Endothelial cell (in vitro differentiated cells): ENCODE measurements around the gene VNN1. TPM values are rescaled to one million over a fixed set of nuclear protein-coding genes. Genes with fewer than 3 reads are reported as not detected.

Experiments used
- DNase-seq: peaks from one replicate; pipeline ENCODE4 v3.0.0; 2021; ENCODE audit warnings: low spot score
- H3K27ac Mint-ChIP-seq: one replicate; pipeline ENCODE4 v1.8.0; 2021; ENCODE audit warnings: mixed read lengths, inconsistent platforms; ENCODE audit not compliant: unreplicated experiment
- H3K27me3 Mint-ChIP-seq: one replicate; pipeline ENCODE4 v1.8.0; 2021; ENCODE audit warnings: mild to moderate bottlenecking, moderate library complexity, mixed read lengths, inconsistent platforms; ENCODE audit not compliant: unreplicated experiment
- H3K36me3 Mint-ChIP-seq: one replicate; pipeline ENCODE4 v1.8.0; 2021; ENCODE audit warnings: mild to moderate bottlenecking, low read depth, mixed read lengths, inconsistent platforms; ENCODE audit not compliant: unreplicated experiment
- H3K4me1 Mint-ChIP-seq: one replicate; pipeline ENCODE4 v1.8.0; 2021; ENCODE audit warnings: mild to moderate bottlenecking, mixed read lengths, inconsistent platforms; ENCODE audit not compliant: unreplicated experiment
- H3K4me3 Mint-ChIP-seq: one replicate; pipeline ENCODE4 v1.8.0; 2021; ENCODE audit warnings: mild to moderate bottlenecking, mixed read lengths, inconsistent platforms; ENCODE audit not compliant: unreplicated experiment
- H3K9me3 Mint-ChIP-seq: one replicate; pipeline ENCODE4 v1.8.0; 2021; ENCODE audit warnings: mixed read lengths, inconsistent platforms; ENCODE audit not compliant: unreplicated experiment
- total RNA-seq: library from RNA; stranded (reverse); fragmentation: NEBNext Ultra II Directional; extraction: Animal tissue kit (Norgen Biotek cat#: 25700); gene quantifications from one replicate; pipeline ENCODE4 v1.2.1, GENCODE V29; 2021; ENCODE audit not compliant: unreplicated experiment
- TF ChIP-seq, protein P1 (sequence below): fragments of 200-600 bp; sonication (generic); IDR thresholded peaks from one replicate; pipeline ENCODE4 v1.5.0; 2021; ENCODE audit warnings: antibody characterized with exemption; ENCODE audit not compliant: unreplicated experiment

Gene VNN1
- total RNA-seq, 1 donor from 2014 or later: 1.5 TPM

DNA sequence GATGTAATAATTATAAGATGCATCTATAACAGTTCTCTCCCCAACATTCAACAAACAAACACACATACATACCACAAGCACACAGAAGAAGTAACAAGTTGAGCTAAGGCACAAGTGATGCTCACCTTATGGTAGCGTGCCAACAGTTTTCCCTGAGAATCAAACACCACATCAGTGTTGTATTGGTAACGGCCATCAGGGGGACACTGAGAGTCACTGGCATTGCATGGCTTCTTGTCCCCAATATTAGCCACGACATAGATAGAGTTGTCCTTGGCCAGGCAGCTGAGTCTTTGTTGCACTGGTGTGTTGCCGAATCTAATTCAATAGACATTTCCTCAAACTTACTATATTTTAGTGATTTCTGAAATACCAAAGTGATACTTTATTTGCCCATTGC, 14.8 kb upstream of the VNN1 start:
- no peaks in the 10 kb centered on the region for H3K36me3 Mint-ChIP-seq
- H3K9me3 Mint-ChIP-seq: no peaks in the 10 kb centered on the region
- TF ChIP-seq, protein P1, sequence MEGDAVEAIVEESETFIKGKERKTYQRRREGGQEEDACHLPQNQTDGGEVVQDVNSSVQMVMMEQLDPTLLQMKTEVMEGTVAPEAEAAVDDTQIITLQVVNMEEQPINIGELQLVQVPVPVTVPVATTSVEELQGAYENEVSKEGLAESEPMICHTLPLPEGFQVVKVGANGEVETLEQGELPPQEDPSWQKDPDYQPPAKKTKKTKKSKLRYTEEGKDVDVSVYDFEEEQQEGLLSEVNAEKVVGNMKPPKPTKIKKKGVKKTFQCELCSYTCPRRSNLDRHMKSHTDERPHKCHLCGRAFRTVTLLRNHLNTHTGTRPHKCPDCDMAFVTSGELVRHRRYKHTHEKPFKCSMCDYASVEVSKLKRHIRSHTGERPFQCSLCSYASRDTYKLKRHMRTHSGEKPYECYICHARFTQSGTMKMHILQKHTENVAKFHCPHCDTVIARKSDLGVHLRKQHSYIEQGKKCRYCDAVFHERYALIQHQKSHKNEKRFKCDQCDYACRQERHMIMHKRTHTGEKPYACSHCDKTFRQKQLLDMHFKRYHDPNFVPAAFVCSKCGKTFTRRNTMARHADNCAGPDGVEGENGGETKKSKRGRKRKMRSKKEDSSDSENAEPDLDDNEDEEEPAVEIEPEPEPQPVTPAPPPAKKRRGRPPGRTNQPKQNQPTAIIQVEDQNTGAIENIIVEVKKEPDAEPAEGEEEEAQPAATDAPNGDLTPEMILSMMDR: peak; percentile 15
- peak; percentile 11 for DNase-seq
- H3K4me1 Mint-ChIP-seq: no peaks in the 10 kb centered on the region
- H3K4me3 Mint-ChIP-seq: no peak overlapping the region
- H3K27ac Mint-ChIP-seq: no peak overlapping the region
- H3K27me3 Mint-ChIP-seq: peaks cover 1% of the 10 kb centered on the region

DNA sequence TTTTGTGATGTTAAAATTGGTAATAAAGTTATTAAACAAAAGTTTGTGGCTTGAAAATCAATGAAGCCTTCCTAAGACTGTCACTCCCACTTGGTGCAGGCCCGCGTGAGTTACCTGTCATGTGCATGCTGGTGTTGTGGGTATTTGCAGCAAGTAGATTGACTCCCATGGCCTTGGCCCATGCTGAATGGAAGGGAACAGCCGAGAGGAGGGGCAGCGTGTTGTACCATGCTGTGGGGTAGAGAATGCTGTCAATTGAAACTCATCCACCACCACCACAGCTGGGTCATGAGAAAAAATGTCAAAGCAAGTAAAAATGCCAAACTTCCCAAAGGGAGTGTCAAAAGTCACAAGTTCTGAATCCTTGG, 12.7 kb upstream of the VNN1 start:
- Mint-ChIP-seq H3K36me3 (no peaks in the 10 kb centered on the region), H3K9me3 (no peaks in the 10 kb centered on the region), H3K27ac (no peak overlapping the region), H3K27me3 (no peaks in the 10 kb centered on the region), H3K4me1 (no peaks in the 10 kb centered on the region), H3K4me3 (no peak overlapping the region)
- DNase-seq: no peak
- TF ChIP-seq, protein P1: no peak

DNA sequence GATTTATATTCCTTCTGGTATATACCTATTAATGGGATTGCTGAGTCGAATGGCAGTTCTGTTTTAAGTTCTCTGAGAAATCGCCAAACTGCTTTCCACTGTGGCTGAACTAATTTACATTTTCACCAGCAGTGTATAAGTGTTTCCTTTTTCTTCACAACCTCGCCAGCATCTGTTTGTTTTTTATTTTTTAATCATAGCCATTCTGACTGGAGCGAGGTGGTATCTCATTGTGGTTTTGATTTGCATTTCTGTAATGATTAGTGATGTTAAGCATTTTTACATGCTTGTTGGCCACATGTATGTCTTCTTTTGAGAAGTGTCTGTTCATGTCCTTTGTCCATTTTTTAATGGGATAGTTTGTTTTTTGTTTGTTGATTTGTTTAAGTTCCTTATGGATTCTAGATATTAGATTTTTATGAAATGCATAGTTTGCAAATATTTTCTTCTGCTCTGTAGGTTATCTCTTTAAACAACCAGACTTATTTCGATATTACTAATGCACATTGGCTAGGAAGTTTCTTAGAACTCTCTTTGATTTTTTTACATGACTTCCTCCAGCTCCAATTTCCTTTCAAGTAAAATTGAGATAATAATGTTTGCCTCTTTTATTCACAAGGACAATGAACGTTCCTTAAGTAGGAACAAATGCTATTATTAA, 12.2 kb upstream of the VNN1 start:
- Mint-ChIP-seq H3K27me3 (no peaks in the 10 kb centered on the region), H3K4me3 (no peak overlapping the region), H3K9me3 (no peaks in the 10 kb centered on the region), H3K27ac (no peak overlapping the region), H3K36me3 (no peaks in the 10 kb centered on the region), H3K4me1 (no peaks in the 10 kb centered on the region)
- DNase-seq: no peak
- TF ChIP-seq, protein P1: no peak

DNA sequence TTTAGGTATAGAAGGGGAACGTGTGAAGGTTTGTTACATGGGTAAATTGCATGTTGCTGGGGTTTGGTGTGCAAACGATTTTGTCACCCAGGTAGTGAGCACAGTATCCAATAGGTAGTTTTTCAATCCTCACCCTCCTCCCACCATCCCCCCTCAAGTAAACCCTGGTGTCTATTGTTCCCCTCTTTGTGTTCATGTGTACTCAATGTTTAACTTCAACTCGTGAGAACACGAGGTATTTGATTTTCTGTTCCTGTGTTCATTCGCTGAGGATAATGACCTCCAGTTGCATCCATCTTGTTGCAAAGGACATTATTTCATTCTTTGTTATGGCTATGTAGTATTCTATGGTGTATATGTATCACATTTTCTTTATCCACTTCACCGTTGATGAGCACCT, 11.6 kb upstream of the VNN1 start:
- Mint-ChIP-seq H3K27me3 (no peaks in the 10 kb centered on the region), H3K36me3 (no peaks in the 10 kb centered on the region), H3K27ac (no peak overlapping the region), H3K4me3 (no peak overlapping the region), H3K9me3 (no peaks in the 10 kb centered on the region), H3K4me1 (peaks cover 2% of the 10 kb centered on the region)
- DNase-seq: no peak
- TF ChIP-seq, protein P1: no peak

DNA sequence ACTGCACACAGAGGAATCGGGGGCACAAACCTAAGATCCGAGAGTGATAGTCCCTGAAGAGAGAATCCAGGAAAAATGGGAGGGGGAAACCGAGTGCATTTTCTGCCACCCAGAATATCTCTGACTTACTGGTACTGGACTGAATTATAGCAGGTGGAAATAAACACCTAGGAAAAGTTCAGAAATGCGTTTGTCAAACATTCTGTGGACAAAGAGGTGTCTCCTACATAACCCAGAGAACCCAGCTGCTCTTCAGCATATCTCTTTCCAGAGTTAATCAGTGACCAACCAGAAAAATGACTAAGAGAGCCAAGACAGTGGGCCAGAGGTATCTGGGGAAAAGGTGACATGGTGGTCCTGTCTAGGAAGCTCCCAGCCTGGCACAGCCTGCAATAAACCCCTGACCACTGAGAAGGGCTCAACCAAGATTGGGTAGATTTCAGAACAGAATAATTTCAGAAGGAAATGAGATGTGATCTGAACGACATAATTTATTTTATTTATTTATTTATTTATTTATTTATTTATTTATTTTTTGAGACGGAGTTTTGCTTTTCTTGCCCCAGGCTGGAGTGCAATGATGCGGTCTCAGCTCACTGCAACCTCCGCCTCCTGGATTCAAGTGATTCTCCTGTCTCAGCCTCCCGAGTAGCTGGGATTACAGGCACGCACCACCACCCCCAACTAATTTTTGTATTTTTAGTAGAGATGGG, 6.0 kb upstream of the VNN1 start:
- TF ChIP-seq, protein P1: no peak
- Mint-ChIP-seq H3K36me3 (no peaks in the 10 kb centered on the region), H3K4me1 (peaks cover 2% of the 10 kb centered on the region), H3K27me3 (no peaks in the 10 kb centered on the region), H3K9me3 (no peaks in the 10 kb centered on the region), H3K4me3 (no peak overlapping the region), H3K27ac (no peak overlapping the region)
- DNase-seq: no peak
